Astrocyte (in vitro differentiated cells and primary cell): Measurements from ENCODE around the gene NDUFS1.

Source experiments
- EZH2 ChIP-seq: IDR thresholded peaks from 2 replicates; pipeline ENCODE4 v1.6.1; 2012; ENCODE audit warnings: mild to moderate bottlenecking, low read length, inconsistent platforms; ENCODE audit not compliant: insufficient read depth
- TF ChIP-seq, protein P1 (sequence below): IDR thresholded peaks from 2 replicates; pipeline ENCODE4 v1.5.1; 2011; ENCODE audit warnings: low read depth, mild to moderate bottlenecking, inconsistent platforms, low read length, moderate library complexity; ENCODE audit not compliant: insufficient read depth

- TF ChIP-seq, protein P1, sequence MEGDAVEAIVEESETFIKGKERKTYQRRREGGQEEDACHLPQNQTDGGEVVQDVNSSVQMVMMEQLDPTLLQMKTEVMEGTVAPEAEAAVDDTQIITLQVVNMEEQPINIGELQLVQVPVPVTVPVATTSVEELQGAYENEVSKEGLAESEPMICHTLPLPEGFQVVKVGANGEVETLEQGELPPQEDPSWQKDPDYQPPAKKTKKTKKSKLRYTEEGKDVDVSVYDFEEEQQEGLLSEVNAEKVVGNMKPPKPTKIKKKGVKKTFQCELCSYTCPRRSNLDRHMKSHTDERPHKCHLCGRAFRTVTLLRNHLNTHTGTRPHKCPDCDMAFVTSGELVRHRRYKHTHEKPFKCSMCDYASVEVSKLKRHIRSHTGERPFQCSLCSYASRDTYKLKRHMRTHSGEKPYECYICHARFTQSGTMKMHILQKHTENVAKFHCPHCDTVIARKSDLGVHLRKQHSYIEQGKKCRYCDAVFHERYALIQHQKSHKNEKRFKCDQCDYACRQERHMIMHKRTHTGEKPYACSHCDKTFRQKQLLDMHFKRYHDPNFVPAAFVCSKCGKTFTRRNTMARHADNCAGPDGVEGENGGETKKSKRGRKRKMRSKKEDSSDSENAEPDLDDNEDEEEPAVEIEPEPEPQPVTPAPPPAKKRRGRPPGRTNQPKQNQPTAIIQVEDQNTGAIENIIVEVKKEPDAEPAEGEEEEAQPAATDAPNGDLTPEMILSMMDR, result no peak
- no peak for TF ChIP-seq EZH2
Observed at GRCh38 chr2:206084870-206085741, 74.1 kb downstream of the NDUFS1 start.
